ENCODE measurements around the gene MEGF8. TPM values are rescaled to one million over a fixed set of nuclear protein-coding genes. Genes with fewer than 3 reads are reported as not detected.

Gene MEGF8
- total and polyA plus RNA-seq, 2 of the 8 experiments (the other 6 are each of a cell fraction or from before 2014, with no cell fraction given): 13.0 to 23.7 TPM

DNA sequence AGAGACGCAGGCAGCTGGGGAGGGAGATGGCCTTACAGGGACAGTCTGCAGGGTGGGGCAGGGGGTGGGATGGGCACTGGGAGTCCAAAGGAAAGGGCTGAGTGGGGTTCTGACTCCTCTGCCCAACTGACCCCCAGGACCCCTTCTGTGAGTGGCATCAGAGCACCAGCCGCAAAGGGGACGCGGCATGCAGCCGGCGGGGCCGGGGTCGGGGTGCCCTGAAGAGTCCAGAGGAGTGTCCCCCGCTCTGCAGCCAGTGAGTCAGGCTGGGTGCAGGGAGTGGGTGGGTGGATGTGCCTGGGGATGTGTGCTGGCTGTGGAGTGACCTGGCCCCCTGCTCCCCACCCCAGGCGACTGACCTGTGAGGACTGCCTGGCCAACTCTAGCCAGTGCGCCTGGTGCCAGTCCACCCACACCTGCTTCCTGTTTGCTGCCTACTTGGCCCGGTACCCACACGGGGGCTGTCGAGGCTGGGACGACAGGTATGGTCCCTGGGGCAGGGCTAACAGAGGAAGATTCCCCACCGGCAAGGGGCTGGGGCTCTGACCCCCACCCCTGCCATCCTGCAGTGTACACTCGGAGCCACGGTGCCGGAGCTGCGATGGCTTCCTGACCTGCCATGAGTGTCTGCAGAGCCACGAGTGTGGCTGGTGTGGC is 25.8 kb downstream of the MEGF8 start (continued):
- TF ChIP-seq, protein P1, sequence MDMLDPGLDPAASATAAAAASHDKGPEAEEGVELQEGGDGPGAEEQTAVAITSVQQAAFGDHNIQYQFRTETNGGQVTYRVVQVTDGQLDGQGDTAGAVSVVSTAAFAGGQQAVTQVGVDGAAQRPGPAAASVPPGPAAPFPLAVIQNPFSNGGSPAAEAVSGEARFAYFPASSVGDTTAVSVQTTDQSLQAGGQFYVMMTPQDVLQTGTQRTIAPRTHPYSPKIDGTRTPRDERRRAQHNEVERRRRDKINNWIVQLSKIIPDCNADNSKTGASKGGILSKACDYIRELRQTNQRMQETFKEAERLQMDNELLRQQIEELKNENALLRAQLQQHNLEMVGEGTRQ (IDR thresholded peaks at IDR 0.05; ENCODE audit: low read length): no peak
- no peak for TF ChIP-seq SIRT6 (IDR thresholded peaks at IDR 0.05; ENCODE audit: low read length)
- TF ChIP-seq, protein P2, sequence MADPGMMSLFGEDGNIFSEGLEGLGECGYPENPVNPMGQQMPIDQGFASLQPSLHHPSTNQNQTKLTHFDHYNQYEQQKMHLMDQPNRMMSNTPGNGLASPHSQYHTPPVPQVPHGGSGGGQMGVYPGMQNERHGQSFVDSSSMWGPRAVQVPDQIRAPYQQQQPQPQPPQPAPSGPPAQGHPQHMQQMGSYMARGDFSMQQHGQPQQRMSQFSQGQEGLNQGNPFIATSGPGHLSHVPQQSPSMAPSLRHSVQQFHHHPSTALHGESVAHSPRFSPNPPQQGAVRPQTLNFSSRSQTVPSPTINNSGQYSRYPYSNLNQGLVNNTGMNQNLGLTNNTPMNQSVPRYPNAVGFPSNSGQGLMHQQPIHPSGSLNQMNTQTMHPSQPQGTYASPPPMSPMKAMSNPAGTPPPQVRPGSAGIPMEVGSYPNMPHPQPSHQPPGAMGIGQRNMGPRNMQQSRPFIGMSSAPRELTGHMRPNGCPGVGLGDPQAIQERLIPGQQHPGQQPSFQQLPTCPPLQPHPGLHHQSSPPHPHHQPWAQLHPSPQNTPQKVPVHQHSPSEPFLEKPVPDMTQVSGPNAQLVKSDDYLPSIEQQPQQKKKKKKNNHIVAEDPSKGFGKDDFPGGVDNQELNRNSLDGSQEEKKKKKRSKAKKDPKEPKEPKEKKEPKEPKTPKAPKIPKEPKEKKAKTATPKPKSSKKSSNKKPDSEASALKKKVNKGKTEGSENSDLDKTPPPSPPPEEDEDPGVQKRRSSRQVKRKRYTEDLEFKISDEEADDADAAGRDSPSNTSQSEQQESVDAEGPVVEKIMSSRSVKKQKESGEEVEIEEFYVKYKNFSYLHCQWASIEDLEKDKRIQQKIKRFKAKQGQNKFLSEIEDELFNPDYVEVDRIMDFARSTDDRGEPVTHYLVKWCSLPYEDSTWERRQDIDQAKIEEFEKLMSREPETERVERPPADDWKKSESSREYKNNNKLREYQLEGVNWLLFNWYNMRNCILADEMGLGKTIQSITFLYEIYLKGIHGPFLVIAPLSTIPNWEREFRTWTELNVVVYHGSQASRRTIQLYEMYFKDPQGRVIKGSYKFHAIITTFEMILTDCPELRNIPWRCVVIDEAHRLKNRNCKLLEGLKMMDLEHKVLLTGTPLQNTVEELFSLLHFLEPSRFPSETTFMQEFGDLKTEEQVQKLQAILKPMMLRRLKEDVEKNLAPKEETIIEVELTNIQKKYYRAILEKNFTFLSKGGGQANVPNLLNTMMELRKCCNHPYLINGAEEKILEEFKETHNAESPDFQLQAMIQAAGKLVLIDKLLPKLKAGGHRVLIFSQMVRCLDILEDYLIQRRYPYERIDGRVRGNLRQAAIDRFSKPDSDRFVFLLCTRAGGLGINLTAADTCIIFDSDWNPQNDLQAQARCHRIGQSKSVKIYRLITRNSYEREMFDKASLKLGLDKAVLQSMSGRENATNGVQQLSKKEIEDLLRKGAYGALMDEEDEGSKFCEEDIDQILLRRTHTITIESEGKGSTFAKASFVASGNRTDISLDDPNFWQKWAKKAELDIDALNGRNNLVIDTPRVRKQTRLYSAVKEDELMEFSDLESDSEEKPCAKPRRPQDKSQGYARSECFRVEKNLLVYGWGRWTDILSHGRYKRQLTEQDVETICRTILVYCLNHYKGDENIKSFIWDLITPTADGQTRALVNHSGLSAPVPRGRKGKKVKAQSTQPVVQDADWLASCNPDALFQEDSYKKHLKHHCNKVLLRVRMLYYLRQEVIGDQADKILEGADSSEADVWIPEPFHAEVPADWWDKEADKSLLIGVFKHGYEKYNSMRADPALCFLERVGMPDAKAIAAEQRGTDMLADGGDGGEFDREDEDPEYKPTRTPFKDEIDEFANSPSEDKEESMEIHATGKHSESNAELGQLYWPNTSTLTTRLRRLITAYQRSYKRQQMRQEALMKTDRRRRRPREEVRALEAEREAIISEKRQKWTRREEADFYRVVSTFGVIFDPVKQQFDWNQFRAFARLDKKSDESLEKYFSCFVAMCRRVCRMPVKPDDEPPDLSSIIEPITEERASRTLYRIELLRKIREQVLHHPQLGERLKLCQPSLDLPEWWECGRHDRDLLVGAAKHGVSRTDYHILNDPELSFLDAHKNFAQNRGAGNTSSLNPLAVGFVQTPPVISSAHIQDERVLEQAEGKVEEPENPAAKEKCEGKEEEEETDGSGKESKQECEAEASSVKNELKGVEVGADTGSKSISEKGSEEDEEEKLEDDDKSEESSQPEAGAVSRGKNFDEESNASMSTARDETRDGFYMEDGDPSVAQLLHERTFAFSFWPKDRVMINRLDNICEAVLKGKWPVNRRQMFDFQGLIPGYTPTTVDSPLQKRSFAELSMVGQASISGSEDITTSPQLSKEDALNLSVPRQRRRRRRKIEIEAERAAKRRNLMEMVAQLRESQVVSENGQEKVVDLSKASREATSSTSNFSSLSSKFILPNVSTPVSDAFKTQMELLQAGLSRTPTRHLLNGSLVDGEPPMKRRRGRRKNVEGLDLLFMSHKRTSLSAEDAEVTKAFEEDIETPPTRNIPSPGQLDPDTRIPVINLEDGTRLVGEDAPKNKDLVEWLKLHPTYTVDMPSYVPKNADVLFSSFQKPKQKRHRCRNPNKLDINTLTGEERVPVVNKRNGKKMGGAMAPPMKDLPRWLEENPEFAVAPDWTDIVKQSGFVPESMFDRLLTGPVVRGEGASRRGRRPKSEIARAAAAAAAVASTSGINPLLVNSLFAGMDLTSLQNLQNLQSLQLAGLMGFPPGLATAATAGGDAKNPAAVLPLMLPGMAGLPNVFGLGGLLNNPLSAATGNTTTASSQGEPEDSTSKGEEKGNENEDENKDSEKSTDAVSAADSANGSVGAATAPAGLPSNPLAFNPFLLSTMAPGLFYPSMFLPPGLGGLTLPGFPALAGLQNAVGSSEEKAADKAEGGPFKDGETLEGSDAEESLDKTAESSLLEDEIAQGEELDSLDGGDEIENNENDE (IDR thresholded peaks at IDR 0.05; ENCODE audit: insufficient replicate concordance, low read length): no peak
- TF ChIP-seq, protein P3, sequence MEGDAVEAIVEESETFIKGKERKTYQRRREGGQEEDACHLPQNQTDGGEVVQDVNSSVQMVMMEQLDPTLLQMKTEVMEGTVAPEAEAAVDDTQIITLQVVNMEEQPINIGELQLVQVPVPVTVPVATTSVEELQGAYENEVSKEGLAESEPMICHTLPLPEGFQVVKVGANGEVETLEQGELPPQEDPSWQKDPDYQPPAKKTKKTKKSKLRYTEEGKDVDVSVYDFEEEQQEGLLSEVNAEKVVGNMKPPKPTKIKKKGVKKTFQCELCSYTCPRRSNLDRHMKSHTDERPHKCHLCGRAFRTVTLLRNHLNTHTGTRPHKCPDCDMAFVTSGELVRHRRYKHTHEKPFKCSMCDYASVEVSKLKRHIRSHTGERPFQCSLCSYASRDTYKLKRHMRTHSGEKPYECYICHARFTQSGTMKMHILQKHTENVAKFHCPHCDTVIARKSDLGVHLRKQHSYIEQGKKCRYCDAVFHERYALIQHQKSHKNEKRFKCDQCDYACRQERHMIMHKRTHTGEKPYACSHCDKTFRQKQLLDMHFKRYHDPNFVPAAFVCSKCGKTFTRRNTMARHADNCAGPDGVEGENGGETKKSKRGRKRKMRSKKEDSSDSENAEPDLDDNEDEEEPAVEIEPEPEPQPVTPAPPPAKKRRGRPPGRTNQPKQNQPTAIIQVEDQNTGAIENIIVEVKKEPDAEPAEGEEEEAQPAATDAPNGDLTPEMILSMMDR (IDR thresholded peaks at IDR 0.05; ENCODE audit: control extremely low read depth in 1 of 3, insufficient read depth in 1 of 3, low read depth in 1 of 3, low read length in 3 of 3): no peak
- no peak for TF ChIP-seq GTF2F1 (IDR thresholded peaks at IDR 0.05; ENCODE audit: borderline replicate concordance, low read depth, low read length)
- TF ChIP-seq RFX5 (IDR thresholded peaks at IDR 0.05; ENCODE audit: borderline replicate concordance, low read depth, low read length): no peak
- TF ChIP-seq SP1 (IDR thresholded peaks at IDR 0.05; ENCODE audit: low read depth, low read length): no peak
